GM19025 (cell line): ENCODE data around the gene RAI1.

ENCODE experiments used
- ATAC-seq: cut with Tn5 transposase; IDR thresholded peaks from one replicate; pipeline ENCODE4 v1.9.1; 2021; ENCODE audit warnings: mild to moderate bottlenecking, low read depth, moderate library complexity; ENCODE audit not compliant: unreplicated experiment

RAI1 gene

GRCh38 chr17:17745476-17746455 is 64.5 kb downstream of the RAI1 start:
- ATAC-seq = no peak

- ATAC-seq = no peak
Measured at GRCh38 chr17:17748179-17748578, 66.9 kb downstream of the RAI1 start.

GRCh38 chr17:17748604-17749003 is 67.3 kb downstream of the RAI1 start:
- no peak for ATAC-seq

- no peak for ATAC-seq
Measured at GRCh38 chr17:17749025-17749772, 67.9 kb downstream of the RAI1 start.

- no peak for ATAC-seq
Measured at GRCh38 chr17:17749921-17750320, 68.7 kb downstream of the RAI1 start.

GRCh38 chr17:17750881-17751280 is 69.6 kb downstream of the RAI1 start:
- ATAC-seq = no peak

- no peak for ATAC-seq
Measured at GRCh38 chr17:17751489-17752088, 70.3 kb downstream of the RAI1 start.

- ATAC-seq = peak; percentile 84
Measured at GRCh38 chr17:17752089-17752820, 71.0 kb downstream of the RAI1 start.

GRCh38 chr17:17752821-17753321 is 71.6 kb downstream of the RAI1 start:
- no peak for ATAC-seq

- ATAC-seq = no peak
Measured at GRCh38 chr17:17754719-17755686, 73.7 kb downstream of the RAI1 start.

GRCh38 chr17:17755715-17756114 is 74.5 kb downstream of the RAI1 start:
- ATAC-seq = no peak

- no peak for ATAC-seq
Measured at GRCh38 chr17:17757391-17757791, 76.1 kb downstream of the RAI1 start.

GRCh38 chr17:17757956-17758845 is 76.9 kb downstream of the RAI1 start:
- ATAC-seq = no peak

GRCh38 chr17:17758941-17759563 is 77.8 kb downstream of the RAI1 start:
- ATAC-seq = no peak

- ATAC-seq = no peak
Measured at GRCh38 chr17:17760350-17760749, 79.1 kb downstream of the RAI1 start.

GRCh38 chr17:17760872-17761550 is 79.8 kb downstream of the RAI1 start:
- ATAC-seq = no peak
